HUES48 (cell line): ENCODE data around the gene SRSF8.

Source experiments
- H3K27ac ChIP-seq: one replicate; pipeline ENCODE4 v1.7.0; 2013; ENCODE audit warnings: low read depth, low read length, inconsistent platforms
- H3K27me3 ChIP-seq: 2 replicates; pipeline ENCODE4 v1.6.1; 2013; ENCODE audit warnings: mild to moderate bottlenecking, low read length; ENCODE audit not compliant: control insufficient read depth, insufficient read depth
- H3K36me3 ChIP-seq: 2 replicates; pipeline ENCODE4 v1.6.1; 2013; ENCODE audit warnings: low read length; ENCODE audit not compliant: control insufficient read depth, insufficient read depth
- H3K4me1 ChIP-seq: 2 replicates; pipeline ENCODE4 v1.6.1; 2013; ENCODE audit warnings: mild to moderate bottlenecking, low read length; ENCODE audit not compliant: control insufficient read depth, insufficient read depth
- H3K4me3 ChIP-seq: 2 replicates; pipeline ENCODE4 v1.5.1; 2013; ENCODE audit warnings: mild to moderate bottlenecking, low read depth, low read length
- H3K9ac ChIP-seq: 2 replicates; pipeline ENCODE4 v1.6.1; 2013; ENCODE audit warnings: mild to moderate bottlenecking, low read depth, low read length, moderate library complexity
- H3K9me3 ChIP-seq: 2 replicates; pipeline ENCODE4 v1.6.1; 2013; ENCODE audit warnings: low read length; ENCODE audit not compliant: control insufficient read depth, insufficient read depth

The SRSF8 gene

GRCh38 chr11:95068549-95068948 is 1.8 kb downstream of the SRSF8 start:
- Histone ChIP-seq H3K9me3 (no peaks in the 10 kb centered on the region), H3K4me1 (peaks cover 13% of the 10 kb centered on the region), H3K27ac (no peak overlapping the region), H3K9ac (no peak overlapping the region), H3K36me3 (no peaks in the 10 kb centered on the region), H3K27me3 (peaks cover 10% of the 10 kb centered on the region; the same call in 1 of the 2 replicates), H3K4me3 (peak overlapping the region; percentile 88)

GRCh38 chr11:95070471-95070870 is 3.8 kb downstream of the SRSF8 start:
- no peak overlapping the region for H3K9ac ChIP-seq
- H3K27ac ChIP-seq: no peak overlapping the region
- H3K9me3 ChIP-seq: no peaks in the 10 kb centered on the region
- H3K4me3 ChIP-seq: no peak overlapping the region
- H3K4me1 ChIP-seq: peaks cover 13% of the 10 kb centered on the region
- no peaks in the 10 kb centered on the region for H3K36me3 ChIP-seq
- peaks cover 10% of the 10 kb centered on the region; the same call in 1 of the 2 replicates for H3K27me3 ChIP-seq

DNA sequence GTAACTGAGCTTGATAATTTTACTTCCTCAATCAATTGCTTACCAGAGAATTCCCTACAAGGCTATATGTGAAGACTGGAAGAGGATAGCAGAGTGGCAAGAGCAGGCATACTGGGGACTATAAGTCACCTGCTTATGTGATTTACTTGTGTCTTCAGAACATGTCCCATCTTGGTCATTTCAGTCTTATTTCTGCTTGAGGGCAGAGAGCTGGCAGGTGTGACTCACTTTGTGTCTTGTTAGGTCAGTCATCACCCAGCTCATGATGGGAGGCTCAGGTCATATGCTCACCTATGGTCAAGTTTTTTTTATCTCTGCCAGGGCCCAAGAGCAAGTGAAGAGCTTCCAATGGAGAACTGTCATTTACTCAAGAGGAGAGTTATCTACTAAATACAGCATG is 6.2 kb downstream of the SRSF8 start:
- Histone ChIP-seq H3K27me3 (peaks cover 9% of the 10 kb centered on the region; the same call in 1 of the 2 replicates), H3K4me3 (no peak overlapping the region), H3K9ac (no peak overlapping the region), H3K27ac (no peak overlapping the region), H3K4me1 (peaks cover 13% of the 10 kb centered on the region; the same call in 1 of the 2 replicates), H3K36me3 (no peaks in the 10 kb centered on the region), H3K9me3 (no peaks in the 10 kb centered on the region)

DNA sequence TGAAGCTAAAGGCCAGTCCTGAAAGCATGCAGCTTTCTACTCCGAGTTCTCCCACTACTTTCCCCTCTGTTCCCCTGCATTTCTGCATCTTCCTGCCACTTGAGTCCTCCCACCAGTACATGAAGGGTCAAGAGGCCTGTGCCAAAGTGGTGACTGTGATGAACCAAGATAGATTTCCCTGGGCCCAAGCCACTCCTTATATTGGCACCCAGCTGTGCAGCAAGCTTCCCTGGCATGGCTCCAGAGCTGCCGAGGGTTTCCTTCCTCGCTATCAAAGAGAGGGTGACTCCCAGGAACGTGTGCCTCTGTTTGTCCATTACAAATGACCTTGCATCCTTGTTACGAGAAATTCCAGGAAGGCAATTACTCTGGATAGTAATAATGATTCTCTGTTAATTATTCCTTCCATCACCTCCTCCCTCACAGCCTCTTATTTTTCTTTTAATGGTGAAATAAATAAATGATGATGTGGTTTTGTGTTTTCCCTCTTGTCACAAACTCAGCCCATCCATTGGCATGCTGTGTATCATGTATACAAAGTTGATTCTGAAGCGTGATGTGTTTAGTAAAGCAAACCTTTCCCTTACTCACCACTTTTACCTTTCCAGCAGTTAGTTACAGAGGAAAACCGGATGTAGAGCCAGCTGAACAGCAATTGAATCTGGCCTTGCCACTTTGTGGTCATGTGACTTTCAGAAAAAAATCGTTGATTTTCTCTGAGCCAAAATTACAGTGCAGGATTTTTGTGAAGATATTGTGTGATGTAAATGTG is 8.3 kb downstream of the SRSF8 start:
- H3K27me3 ChIP-seq: no peaks in the 10 kb centered on the region
- no peak overlapping the region for H3K4me3 ChIP-seq
- H3K27ac ChIP-seq: no peak overlapping the region
- H3K9ac ChIP-seq: no peak overlapping the region
- no peaks in the 10 kb centered on the region for H3K9me3 ChIP-seq
- no peaks in the 10 kb centered on the region for H3K36me3 ChIP-seq
- H3K4me1 ChIP-seq: 0 out of 2 replicates have a peak, but pooled peaks cover 6% of the 10 kb centered on the region

GRCh38 chr11:95076416-95076815 is 9.7 kb downstream of the SRSF8 start:
- H3K9me3 ChIP-seq: no peaks in the 10 kb centered on the region
- no peak overlapping the region for H3K4me3 ChIP-seq
- H3K4me1 ChIP-seq: 0 out of 2 replicates have a peak, but pooled peaks cover 6% of the 10 kb centered on the region
- H3K27me3 ChIP-seq: no peaks in the 10 kb centered on the region
- H3K27ac ChIP-seq: no peak overlapping the region
- H3K36me3 ChIP-seq: no peaks in the 10 kb centered on the region
- H3K9ac ChIP-seq: no peak overlapping the region

DNA sequence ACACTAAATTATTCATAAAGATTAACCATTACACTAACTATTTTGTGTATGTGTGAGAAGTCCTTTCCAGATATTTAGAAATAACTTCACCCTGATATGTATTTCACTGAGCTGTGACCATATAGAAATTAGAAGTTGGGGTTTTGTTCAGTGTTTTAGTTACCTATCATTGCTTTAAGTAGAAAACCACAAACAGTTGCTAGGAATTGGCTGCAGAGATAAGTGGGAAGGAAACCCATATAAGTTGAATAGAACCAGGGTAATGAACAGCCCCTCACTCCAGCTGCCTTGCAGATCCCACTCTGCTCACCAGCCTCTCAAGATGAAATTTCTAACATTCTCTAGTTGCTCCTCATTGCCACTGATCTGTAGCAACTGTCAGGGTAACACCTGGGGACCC is 10.3 kb downstream of the SRSF8 start:
- Histone ChIP-seq H3K27me3 (no peaks in the 10 kb centered on the region), H3K36me3 (no peaks in the 10 kb centered on the region), H3K4me1 (0 out of 2 replicates have a peak, but pooled peaks cover 6% of the 10 kb centered on the region), H3K9me3 (no peaks in the 10 kb centered on the region), H3K9ac (no peak overlapping the region), H3K27ac (no peak overlapping the region), H3K4me3 (no peak overlapping the region)

GRCh38 chr11:95078526-95078925 is 11.8 kb downstream of the SRSF8 start:
- H3K9ac ChIP-seq: no peak overlapping the region
- H3K4me3 ChIP-seq: no peak overlapping the region
- no peak overlapping the region for H3K27ac ChIP-seq
- 0 out of 2 replicates have a peak, but pooled peaks cover 6% of the 10 kb centered on the region for H3K4me1 ChIP-seq
- no peaks in the 10 kb centered on the region for H3K27me3 ChIP-seq
- no peaks in the 10 kb centered on the region for H3K9me3 ChIP-seq
- H3K36me3 ChIP-seq: no peaks in the 10 kb centered on the region

DNA sequence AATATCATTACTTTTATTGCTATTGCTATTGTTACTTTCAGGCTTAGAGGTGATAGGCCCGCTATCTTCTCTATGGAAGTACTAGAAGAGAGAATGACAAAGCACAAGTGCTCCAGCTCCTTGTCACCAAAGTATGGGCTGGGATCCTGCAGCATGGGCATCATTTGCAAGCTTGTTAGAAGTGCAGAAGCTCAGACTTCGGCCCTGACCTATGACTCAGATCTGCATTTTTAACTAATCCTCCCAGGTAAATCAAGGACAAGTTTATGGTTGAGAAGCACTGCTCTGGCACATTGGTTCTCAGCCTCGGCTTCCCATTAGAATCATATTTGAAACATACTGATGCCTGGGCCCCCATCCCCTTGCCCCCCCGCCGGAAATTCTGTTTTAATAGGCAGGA is 14.3 kb downstream of the SRSF8 start:
- Histone ChIP-seq H3K27me3 (no peaks in the 10 kb centered on the region; the same call in 1 of the 2 replicates), H3K4me1 (0 out of 2 replicates have a peak, but pooled peaks cover 6% of the 10 kb centered on the region), H3K36me3 (no peaks in the 10 kb centered on the region), H3K4me3 (no peak overlapping the region), H3K9me3 (no peaks in the 10 kb centered on the region), H3K9ac (no peak overlapping the region), H3K27ac (no peak overlapping the region)

DNA sequence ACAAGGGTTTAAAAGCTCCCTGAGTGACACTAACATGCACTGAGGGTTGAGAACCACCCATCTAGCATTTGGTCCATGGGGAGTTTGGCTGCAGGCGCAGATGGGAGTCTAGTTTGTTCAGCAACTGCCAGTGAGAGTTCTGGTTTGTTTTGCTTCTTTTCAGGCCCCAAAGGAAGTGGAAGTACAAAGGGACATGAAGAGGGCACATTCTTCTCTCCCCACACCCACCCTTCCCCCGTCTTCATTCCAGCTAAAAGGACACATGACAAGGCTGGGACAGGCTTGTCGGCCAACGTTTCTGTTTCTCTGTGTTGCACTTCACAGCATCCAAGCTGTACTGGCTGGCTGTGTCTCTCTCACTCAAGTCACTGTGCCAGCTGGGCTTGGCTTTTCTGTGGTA is 14.7 kb downstream of the SRSF8 start:
- Histone ChIP-seq H3K4me1 (0 out of 2 replicates have a peak, but pooled peaks cover 4% of the 10 kb centered on the region), H3K27me3 (no peaks in the 10 kb centered on the region; the same call in 1 of the 2 replicates), H3K36me3 (no peaks in the 10 kb centered on the region), H3K4me3 (no peak overlapping the region), H3K27ac (no peak overlapping the region), H3K9ac (no peak overlapping the region), H3K9me3 (no peaks in the 10 kb centered on the region)

GRCh38 chr11:95082576-95083001 is 15.9 kb downstream of the SRSF8 start:
- Histone ChIP-seq H3K4me1 (no peaks in the 10 kb centered on the region), H3K9ac (no peak overlapping the region), H3K36me3 (no peaks in the 10 kb centered on the region)

GRCh38 chr11:95084509-95084908 is 17.8 kb downstream of the SRSF8 start:
- H3K4me1 ChIP-seq: 0 out of 2 replicates have a peak, but pooled peaks cover 4% of the 10 kb centered on the region
- no peak overlapping the region for H3K9ac ChIP-seq
- no peaks in the 10 kb centered on the region for H3K36me3 ChIP-seq

More at GRCh38 chr11:95082576-95083001, 15.9 kb downstream of the SRSF8 start:
- H3K27ac ChIP-seq: no peak overlapping the region
- H3K4me3 ChIP-seq: no peak overlapping the region
- no peaks in the 10 kb centered on the region for H3K9me3 ChIP-seq
- no peaks in the 10 kb centered on the region; the same call in 1 of the 2 replicates for H3K27me3 ChIP-seq

More at GRCh38 chr11:95084509-95084908, 17.8 kb downstream of the SRSF8 start:
- Histone ChIP-seq H3K27me3 (peaks cover 13% of the 10 kb centered on the region), H3K4me3 (no peak overlapping the region), H3K27ac (no peak overlapping the region), H3K9me3 (no peaks in the 10 kb centered on the region)
